ENCODE results near the gene CADPS2.

CADPS2 gene

GRCh38 chr7:122762071-122762470 is 124.2 kb downstream of the CADPS2 start:
- ChIA-PET POLR2A (ENCODE audit: low non-redundant PET) (no interaction called here), CTCF (interaction anchor here (0.6 kb wide), 1 partner anchor 19 kb away, joined by 3 read pairs; no protein-coding TSS in a partner anchor)
- no peak for DNase-seq (ENCODE audit: low spot score)
- no peak overlapping the region for H3K27ac ChIP-seq
- TF ChIP-seq CTCF (conservative IDR thresholded peaks at IDR 0.05; ENCODE audit: low read depth), result no peak

GRCh38 chr7:122758501-122758900 is 127.8 kb downstream of the CADPS2 start:
- DNase-seq (ENCODE audit: low spot score), result no peak
- TF ChIP-seq CTCF (conservative IDR thresholded peaks at IDR 0.05; ENCODE audit: low read depth), result no peak
- POLR2A ChIA-PET (ENCODE audit: low non-redundant PET), result no interaction called here
- CTCF ChIA-PET, result interaction anchor here (0.7 kb wide), 1 partner anchor 56 kb away, joined by 4 read pairs; the partner anchor contains the start of gene RNF148
- H3K27ac ChIP-seq, result no peak overlapping the region

GRCh38 chr7:122756860-122757259 is 129.4 kb downstream of the CADPS2 start:
- DNase-seq (ENCODE audit: low spot score), result no peak
- ChIA-PET POLR2A (ENCODE audit: low non-redundant PET) (no interaction called here), CTCF (interaction anchor here (0.6 kb wide), 1 partner anchor 120 kb away, joined by 5 read pairs; no protein-coding TSS in a partner anchor)
- H3K27ac ChIP-seq, result no peak overlapping the region
- TF ChIP-seq CTCF (conservative IDR thresholded peaks at IDR 0.05; ENCODE audit: low read depth), result no peak

- ChIA-PET POLR2A (ENCODE audit: low non-redundant PET) (no interaction called here), CTCF (no interaction called here)
- no peak for TF ChIP-seq CTCF (conservative IDR thresholded peaks at IDR 0.05; ENCODE audit: low read depth)
- no peak for DNase-seq (ENCODE audit: low spot score)
- no peak overlapping the region for H3K27ac ChIP-seq
Observed at GRCh38 chr7:122755696-122756095, 130.6 kb downstream of the CADPS2 start.

GRCh38 chr7:122752583-122752982 is 133.7 kb downstream of the CADPS2 start:
- no peak for TF ChIP-seq CTCF (conservative IDR thresholded peaks at IDR 0.05; ENCODE audit: low read depth)
- CTCF ChIA-PET, result no interaction called here
- POLR2A ChIA-PET (ENCODE audit: low non-redundant PET), result no interaction called here
- no peak overlapping the region for H3K27ac ChIP-seq
- DNase-seq (ENCODE audit: low spot score), result no peak

GRCh38 chr7:122750389-122750788 is 135.9 kb downstream of the CADPS2 start:
- no peak for TF ChIP-seq CTCF (conservative IDR thresholded peaks at IDR 0.05; ENCODE audit: low read depth)
- H3K27ac ChIP-seq, result no peak overlapping the region
- POLR2A ChIA-PET (ENCODE audit: low non-redundant PET), result no interaction called here
- CTCF ChIA-PET, result interaction anchor here (0.6 to 1.1 kb wide), 2 partner anchors 10 to 107 kb away, joined by 4 to 8 read pairs; no protein-coding TSS in a partner anchor
- DNase-seq (ENCODE audit: low spot score), result no peak

- POLR2A ChIA-PET (ENCODE audit: low non-redundant PET), result no interaction called here
Observed at GRCh38 chr7:122748195-122748594, 138.1 kb downstream of the CADPS2 start.

More at GRCh38 chr7:122748195-122748594, 138.1 kb downstream of the CADPS2 start:
- CTCF ChIA-PET, result no interaction called here
- no peak for DNase-seq (ENCODE audit: low spot score)
- H3K27ac ChIP-seq, result no peak overlapping the region
- no peak for TF ChIP-seq CTCF (conservative IDR thresholded peaks at IDR 0.05; ENCODE audit: low read depth)
